AG04450 (cell line): ENCODE results near the gene PODXL2. TPM values are rescaled to one million over a fixed set of nuclear protein-coding genes. Genes with fewer than 3 reads are reported as not detected.
"Not testable (repeated sequence)": the region's sequence is repeated elsewhere in the genome, so short reads cannot be mapped to it uniquely, and the experiment has no call there.

Experiments used
- CTCF ChIA-PET: fragments of 300-600, 350-600 bp; formaldehyde crosslinking; extraction: SDS; loops from one replicate; lab custom pipeline; 2022; ENCODE audit warnings: antibody characterized with exemption, inconsistent platforms; lab: Charles Lee
- POLR2A ChIA-PET: fragments of 350-600 bp; formaldehyde crosslinking; extraction: SDS; loops from one replicate; lab custom pipeline; 2021; ENCODE audit warnings: antibody characterized with exemption, inconsistent platforms; lab: Yijun Ruan, JAX
- DNase-seq: peaks from one replicate; pipeline ENCODE4 v3.0.0-alpha.2; 2011; ENCODE audit warnings: low read depth, low spot score
- H3K27ac ChIP-seq: one replicate; pipeline ENCODE4 v1.5.1; 2012; ENCODE audit warnings: low read depth, low read length, control low read depth
- H3K27me3 ChIP-seq: one replicate; pipeline ENCODE4 v1.6.0; 2012; ENCODE audit warnings: low read length; ENCODE audit not compliant: control insufficient read depth, insufficient read depth
- H3K4me3 ChIP-seq: 2 replicates; pipeline ENCODE4 v1.5.1; 2011; ENCODE audit warnings: mild to moderate bottlenecking, low read depth, low read length, control low read depth
- H3K9me3 ChIP-seq: 2 replicates; pipeline ENCODE4 v1.5.1; 2012; ENCODE audit warnings: low read length; ENCODE audit not compliant: control insufficient read depth, insufficient read depth
- CTCF ChIP-seq: IDR thresholded peaks from 2 replicates; pipeline ENCODE4 v1.5.1; 2011; ENCODE audit warnings: low read depth, low read length, control low read depth, inconsistent platforms
- polyA plus RNA-seq: library from polyadenylated mRNA; depleted of rRNA; stranded (reverse); fragments of >200 nt; gene quantifications from 2 replicates; pipeline ENCODE4 v1.2.3, GENCODE V29; 2011

Gene PODXL2
- polyA plus RNA-seq, 1 experiment, result 1.5 TPM

DNA sequence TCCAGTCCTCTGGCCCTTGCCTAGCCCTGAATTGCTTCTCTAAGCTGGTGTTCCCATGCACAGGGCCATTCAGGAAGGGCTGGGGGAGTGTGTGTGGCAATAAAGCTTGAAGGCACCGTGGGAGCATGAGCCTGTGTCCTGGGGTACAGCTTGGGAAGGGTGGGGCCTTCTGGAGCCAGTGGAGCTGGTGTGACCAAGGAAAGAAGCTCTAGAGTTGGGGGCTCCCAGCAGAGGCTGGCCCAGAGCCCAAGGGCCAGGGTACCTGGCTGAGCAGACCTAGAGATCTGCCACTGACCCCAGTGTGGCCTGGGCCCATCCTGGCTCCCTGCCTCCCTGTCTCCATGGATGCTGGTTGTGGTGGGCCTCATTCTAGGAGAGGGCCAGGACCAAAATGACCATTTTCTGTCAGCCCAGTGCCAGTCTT is 51.8 kb downstream of the PODXL2 start:
- POLR2A ChIA-PET, result interaction anchor here (0.5 to 2.3 kb wide), 2 partner anchors 10 to 90 kb away, joined by 4 to 8 read pairs; no protein-coding TSS in a partner anchor
- CTCF ChIA-PET, result interaction anchor here (1.2 kb wide), 1 partner anchor 16 kb away, joined by 15 read pairs; no protein-coding TSS in a partner anchor
- H3K27me3 ChIP-seq, result no peaks in the 10 kb centered on the region

GRCh38 chr3:127682175-127682554 is 53.2 kb downstream of the PODXL2 start:
- DNase-seq, H3K27ac ChIP-seq, H3K9me3 ChIP-seq, H3K4me3 ChIP-seq, H3K27me3 ChIP-seq: not testable (repeated sequence)
- POLR2A ChIA-PET, result interaction anchor here (0.7 to 2.3 kb wide), 2 partner anchors 8 to 109 kb away, joined by 3 to 8 read pairs; no protein-coding TSS in a partner anchor
- CTCF ChIA-PET, result interaction anchor here (0.6 to 1.2 kb wide), 4 partner anchors 14 to 207 kb away, joined by 3 to 15 read pairs (median 4); no protein-coding TSS in a partner anchor

More for the DNA sequence above, 51.8 kb downstream of the PODXL2 start:
- Histone ChIP-seq H3K27ac (no peak overlapping the region), H3K4me3 (no peak overlapping the region), H3K9me3 (no peaks in the 10 kb centered on the region; the same call in 1 of the 2 replicates)
- DNase-seq, result no peak
- no peak for TF ChIP-seq CTCF

DNA sequence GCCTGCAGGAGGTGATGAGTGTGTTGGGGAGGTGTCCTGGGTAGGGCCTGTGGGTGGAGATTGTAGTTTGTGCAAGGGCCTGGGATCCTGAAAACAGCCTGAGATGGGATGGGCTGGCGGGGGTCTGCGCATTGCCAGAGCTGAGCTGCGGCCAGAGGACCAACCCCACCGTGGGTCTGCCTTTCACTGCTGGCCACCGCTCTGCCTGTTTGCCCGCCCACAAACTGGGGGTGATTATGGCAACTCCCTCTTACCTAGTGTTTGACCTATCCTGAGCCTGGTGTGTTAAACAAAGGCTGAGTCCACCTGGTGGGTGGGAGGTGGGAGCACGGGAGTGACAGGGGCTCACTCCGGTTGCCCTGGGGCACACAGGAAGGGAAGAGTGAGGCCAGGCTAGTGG is 53.6 kb downstream of the PODXL2 start:
- Histone ChIP-seq H3K27me3 (no peaks in the 10 kb centered on the region), H3K4me3 (no peak overlapping the region), H3K9me3 (no peaks in the 10 kb centered on the region; the same call in 1 of the 2 replicates), H3K27ac (no peak overlapping the region)
- ChIA-PET POLR2A (interaction anchor here (0.7 to 2.3 kb wide), 2 partner anchors 8 to 108 kb away, joined by 3 to 8 read pairs; no protein-coding TSS in a partner anchor), CTCF (interaction anchor here (0.9 to 2.1 kb wide), 6 partner anchors 13 to 147 kb away, joined by 3 to 8 read pairs (median 3); no protein-coding TSS in a partner anchor)
- no peak for TF ChIP-seq CTCF
- DNase-seq, result no peak

DNA sequence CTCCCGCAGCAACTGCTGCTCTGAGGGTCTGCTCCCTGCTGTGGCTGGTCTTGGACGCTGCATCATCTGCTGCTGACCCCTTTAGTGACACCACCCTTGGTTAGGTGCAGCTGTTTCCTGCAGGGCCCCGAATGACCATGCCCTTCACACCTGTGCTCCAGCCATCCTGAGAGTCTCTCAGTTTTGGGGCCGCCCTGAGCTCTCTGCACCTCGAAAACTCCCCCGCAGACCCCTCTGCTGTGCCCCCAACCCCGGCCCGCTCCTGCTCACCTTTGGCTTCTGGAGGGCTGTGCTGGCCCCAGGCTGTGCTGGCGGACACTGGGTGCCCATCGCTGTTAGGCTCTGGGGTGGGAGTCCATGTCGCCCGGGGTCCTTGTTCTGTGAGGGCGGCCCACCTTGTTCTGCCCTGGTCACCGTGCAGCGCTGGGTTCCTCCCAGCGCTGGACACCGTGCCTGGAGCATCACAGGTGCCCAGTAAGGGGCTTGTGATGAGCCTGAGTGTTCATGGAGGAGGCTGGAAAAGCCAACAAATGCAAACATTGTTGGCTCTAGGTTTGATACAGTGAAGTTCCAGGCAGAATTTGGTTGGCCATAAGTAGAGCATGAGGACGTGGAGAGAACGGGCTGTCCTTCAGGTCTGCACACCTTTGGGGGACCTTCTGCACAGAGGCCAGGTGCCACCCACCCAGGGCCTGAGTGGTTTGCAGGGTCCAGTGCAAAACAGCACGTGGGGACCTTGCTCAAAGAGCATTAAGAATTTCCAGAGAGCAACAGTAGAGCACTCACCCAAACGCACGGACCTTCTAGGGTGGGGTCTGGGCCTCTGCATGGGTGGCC is 56.1 kb downstream of the PODXL2 start:
- POLR2A ChIA-PET, result no interaction called here
- no peak overlapping the region for H3K27ac ChIP-seq

More for the DNA sequence above, 56.1 kb downstream of the PODXL2 start:
- Histone ChIP-seq H3K4me3 (no peak overlapping the region), H3K27me3 (no peaks in the 10 kb centered on the region), H3K9me3 (no peaks in the 10 kb centered on the region; the same call in 1 of the 2 replicates)
- no peak for TF ChIP-seq CTCF
- no peak for DNase-seq
- CTCF ChIA-PET, result interaction anchor here (1.0 to 1.8 kb wide), 2 partner anchors 26 to 148 kb away, joined by 3 to 9 read pairs; no protein-coding TSS in a partner anchor
